ENCODE measurements around the gene SCFD2.

GRCh38 chr4:53055274-53055673, 310.6 kb downstream of the SCFD2 start:
- TF ChIP-seq EZH2 (IDR thresholded peaks at IDR 0.05; ENCODE audit: low read length, unreplicated experiment) (no peak), EZH2phosphoT487 (IDR thresholded peaks at IDR 0.05; ENCODE audit: borderline replicate concordance, low read length) (no peak)
- TF ChIP-seq, protein P1, sequence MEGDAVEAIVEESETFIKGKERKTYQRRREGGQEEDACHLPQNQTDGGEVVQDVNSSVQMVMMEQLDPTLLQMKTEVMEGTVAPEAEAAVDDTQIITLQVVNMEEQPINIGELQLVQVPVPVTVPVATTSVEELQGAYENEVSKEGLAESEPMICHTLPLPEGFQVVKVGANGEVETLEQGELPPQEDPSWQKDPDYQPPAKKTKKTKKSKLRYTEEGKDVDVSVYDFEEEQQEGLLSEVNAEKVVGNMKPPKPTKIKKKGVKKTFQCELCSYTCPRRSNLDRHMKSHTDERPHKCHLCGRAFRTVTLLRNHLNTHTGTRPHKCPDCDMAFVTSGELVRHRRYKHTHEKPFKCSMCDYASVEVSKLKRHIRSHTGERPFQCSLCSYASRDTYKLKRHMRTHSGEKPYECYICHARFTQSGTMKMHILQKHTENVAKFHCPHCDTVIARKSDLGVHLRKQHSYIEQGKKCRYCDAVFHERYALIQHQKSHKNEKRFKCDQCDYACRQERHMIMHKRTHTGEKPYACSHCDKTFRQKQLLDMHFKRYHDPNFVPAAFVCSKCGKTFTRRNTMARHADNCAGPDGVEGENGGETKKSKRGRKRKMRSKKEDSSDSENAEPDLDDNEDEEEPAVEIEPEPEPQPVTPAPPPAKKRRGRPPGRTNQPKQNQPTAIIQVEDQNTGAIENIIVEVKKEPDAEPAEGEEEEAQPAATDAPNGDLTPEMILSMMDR (conservative IDR thresholded peaks at IDR 0.05; ENCODE audit: low read depth, low read length), result no peak

All from PC-3 (cell line).